Tibial nerve (tissue), 3 donors: ENCODE data around the gene EEPD1.

ENCODE experiments used
- CTCF ChIP-seq, 5 experiments: fragments of 200-600 bp in 3 of 5; fragments of 450-650 bp in 2 of 5; sonication (generic) in 3 of 5; IDR thresholded peaks; one replicate each; pipeline ENCODE4 v1.5.1; 2016 to 2019; ENCODE audit warnings: antibody characterized with exemption in 5 of 5, mild to moderate bottlenecking in 3 of 5, moderate library complexity in 2 of 5
- POLR2A ChIP-seq, 2 donors: fragments of 450-650 bp; IDR thresholded peaks; one replicate each; pipeline ENCODE4 v1.6.1; 2017; ENCODE audit warnings: antibody characterized with exemption in 2 of 2, mild to moderate bottlenecking in 2 of 2, moderate library complexity in 2 of 2

- TF ChIP-seq CTCF (IDR thresholded peaks at IDR 0.05) (no peak), POLR2A (IDR thresholded peaks at IDR 0.05) (no peak)
These were observed 163.3 kb downstream of the EEPD1 start for GRCh38 chr7:36316319-36316718.
